ENCODE results near the gene SLC12A8. TPM values are rescaled to one million over a fixed set of nuclear protein-coding genes. Genes with fewer than 3 reads are reported as not detected.
A peak's percentile ranks its signal among the peaks of the same experiment; 100 is the strongest.

The SLC12A8 gene
- polyA plus RNA-seq, 1 experiment, result 8.4 TPM

DNA sequence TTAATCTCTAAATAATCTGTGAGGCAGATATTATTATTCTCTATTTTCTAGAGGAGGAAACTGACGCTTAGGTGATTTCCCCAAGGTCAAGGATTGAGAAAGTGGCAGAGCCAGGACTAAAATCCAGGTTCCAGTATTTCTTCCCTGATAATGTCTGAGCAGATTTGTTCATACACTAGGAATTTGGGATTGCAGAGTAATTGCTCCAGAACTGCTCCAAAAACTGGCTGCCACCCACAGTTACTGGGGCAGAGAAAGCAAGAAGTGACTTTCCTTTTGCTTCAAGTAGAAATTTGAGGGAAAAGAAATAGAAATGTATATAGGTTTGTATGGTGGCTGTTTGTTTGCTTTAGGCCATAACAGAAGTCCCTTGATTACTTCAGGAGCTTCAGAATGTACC, 60.6 kb downstream of the SLC12A8 start:
- Histone ChIP-seq H3K27me3 (ENCODE audit: control insufficient read depth, insufficient read depth, low read length) (no peaks in the 10 kb centered on the region), H3K36me3 (ENCODE audit: control insufficient read depth, insufficient read depth, low read length) (no peaks in the 10 kb centered on the region), H3K4me3 (ENCODE audit: low read depth, low read length) (no peak overlapping the region)
- CTCF ChIA-PET, result interaction anchor here (0.8 kb wide), 1 partner anchor 10 kb away, joined by 3 read pairs; no protein-coding TSS in a partner anchor
- no peak for DNase-seq (ENCODE audit: low read depth)
- no peak for TF ChIP-seq CTCF (IDR thresholded peaks at IDR 0.05; ENCODE audit: insufficient read depth, low read depth, low read length)
- POLR2A ChIA-PET, result interaction anchor here (0.5 kb wide), 1 partner anchor 406 kb away, joined by 21 read pairs; no protein-coding TSS in a partner anchor

DNA sequence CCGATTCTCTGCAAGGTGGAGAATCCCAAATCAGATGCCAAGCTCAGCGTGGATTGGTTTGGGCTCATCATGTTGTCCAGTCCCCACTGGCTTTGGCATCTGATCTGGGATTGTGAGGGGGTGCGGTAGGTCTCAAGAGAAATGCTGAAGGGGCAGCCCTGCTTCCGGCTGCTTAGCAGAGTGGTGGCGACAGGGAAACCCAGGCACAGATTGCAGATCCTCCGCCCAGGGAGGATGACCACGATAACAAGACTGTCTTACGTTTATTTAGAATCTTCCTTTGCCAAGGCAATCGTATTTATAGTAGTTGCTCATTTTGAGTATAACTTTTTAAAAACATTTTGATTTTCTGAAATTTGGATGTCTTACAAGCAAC, 61.1 kb downstream of the SLC12A8 start:
- H3K36me3 ChIP-seq (ENCODE audit: control insufficient read depth, insufficient read depth, low read length), result no peaks in the 10 kb centered on the region
- no peaks in the 10 kb centered on the region for H3K27me3 ChIP-seq (ENCODE audit: control insufficient read depth, insufficient read depth, low read length)
- DNase-seq (ENCODE audit: low read depth), result no peak
- CTCF ChIA-PET, result interaction anchor here (0.8 kb wide), 1 partner anchor 10 kb away, joined by 3 read pairs; no protein-coding TSS in a partner anchor
- TF ChIP-seq CTCF (IDR thresholded peaks at IDR 0.05; ENCODE audit: insufficient read depth, low read depth, low read length), result no peak
- H3K4me3 ChIP-seq (ENCODE audit: low read depth, low read length), result no peak overlapping the region
- POLR2A ChIA-PET, result interaction anchor here (0.5 to 0.7 kb wide), 2 partner anchors 90 to 406 kb away, joined by 3 to 21 read pairs; no protein-coding TSS in a partner anchor

GRCh38 chr3:125150525-125151441, 61.8 kb downstream of the SLC12A8 start:
- no peaks in the 10 kb centered on the region for H3K36me3 ChIP-seq (ENCODE audit: control insufficient read depth, insufficient read depth, low read length)
- 0 out of 2 replicates have a peak, but pooled peaks have one; percentile 19 for TF ChIP-seq CTCF (IDR thresholded peaks at IDR 0.05; ENCODE audit: insufficient read depth, low read depth, low read length)
- POLR2A ChIA-PET, result interaction anchor here (0.7 kb wide), 1 partner anchor 89 kb away, joined by 3 read pairs; no protein-coding TSS in a partner anchor
- H3K27me3 ChIP-seq (ENCODE audit: control insufficient read depth, insufficient read depth, low read length), result no peaks in the 10 kb centered on the region
- CTCF ChIA-PET, result interaction anchor here (1.1 kb wide), 1 partner anchor 10 kb away, joined by 3 read pairs; no protein-coding TSS in a partner anchor
- H3K4me3 ChIP-seq (ENCODE audit: low read depth, low read length), result no peak overlapping the region
- DNase-seq (ENCODE audit: low read depth), result no peak

- H3K36me3 ChIP-seq (ENCODE audit: control insufficient read depth, insufficient read depth, low read length), result no peaks in the 10 kb centered on the region
- TF ChIP-seq CTCF (IDR thresholded peaks at IDR 0.05; ENCODE audit: insufficient read depth, low read depth, low read length), result no peak
- POLR2A ChIA-PET, result no interaction called here
- no peak for DNase-seq (ENCODE audit: low read depth)
- H3K4me3 ChIP-seq (ENCODE audit: low read depth, low read length), result no peak overlapping the region
- no peaks in the 10 kb centered on the region for H3K27me3 ChIP-seq (ENCODE audit: control insufficient read depth, insufficient read depth, low read length)
- CTCF ChIA-PET, result interaction anchor here (1.0 to 1.1 kb wide), 2 partner anchors 9 to 20 kb away, joined by 3 read pairs; no protein-coding TSS in a partner anchor
Observed at GRCh38 chr3:125149462-125149861, 63.1 kb downstream of the SLC12A8 start.

DNA sequence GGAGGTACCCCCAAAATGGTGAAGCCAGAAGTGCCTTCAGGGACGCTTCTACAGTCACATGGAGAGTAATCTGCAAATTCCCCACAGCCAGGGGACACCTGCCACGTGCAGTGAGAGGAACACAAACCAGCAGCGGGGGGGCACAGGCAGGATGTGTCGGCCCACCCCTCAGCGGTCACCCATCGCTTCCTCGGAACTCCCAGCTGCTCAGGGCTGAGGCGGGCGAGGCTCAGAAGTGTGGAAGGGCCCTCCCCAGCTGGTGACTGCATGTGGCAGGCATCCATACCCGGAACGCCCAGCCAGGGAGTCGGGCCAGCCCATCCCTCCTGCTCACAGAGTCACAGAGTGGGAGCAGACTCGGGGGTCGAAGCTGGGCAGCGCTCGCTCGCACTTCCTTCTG, 63.7 kb downstream of the SLC12A8 start:
- ChIA-PET CTCF (interaction anchor here (0.6 to 1.0 kb wide), 3 partner anchors 8 to 204 kb away, joined by 3 to 4 read pairs (median 4); no protein-coding TSS in a partner anchor), POLR2A (no interaction called here)
- TF ChIP-seq CTCF (IDR thresholded peaks at IDR 0.05; ENCODE audit: insufficient read depth, low read depth, low read length), result no peak
- no peaks in the 10 kb centered on the region for H3K36me3 ChIP-seq (ENCODE audit: control insufficient read depth, insufficient read depth, low read length)
- no peak overlapping the region for H3K4me3 ChIP-seq (ENCODE audit: low read depth, low read length)
- DNase-seq (ENCODE audit: low read depth), result no peak
- H3K27me3 ChIP-seq (ENCODE audit: control insufficient read depth, insufficient read depth, low read length), result no peaks in the 10 kb centered on the region

All from BJ (cell line).